Liver (tissue), 9 donors: ENCODE measurements around the gene GABBR2. TPM values are rescaled to one million over a fixed set of nuclear protein-coding genes. Genes with fewer than 3 reads are reported as not detected.

Source experiments
- DNase-seq: peaks from one replicate; pipeline ENCODE4 v3.0.0-alpha.2; 2017; ENCODE audit warnings: low spot score
- H3K27ac ChIP-seq, 2 donors: one replicate each; pipeline ENCODE4 v1.7.0; 2013; ENCODE audit warnings: inconsistent platforms in 2 of 2, low read length in 2 of 2, control low read depth in 1 of 2, low read depth in 1 of 2, mild to moderate bottlenecking in 1 of 2
- H3K27me3 ChIP-seq, 4 donors: one replicate each; pipeline versions ENCODE4 v1.6.1 to v1.7.0; 2013; ENCODE audit warnings: low read length in 3 of 4, inconsistent platforms in 1 of 4, mild to moderate bottlenecking in 1 of 4, moderate library complexity in 1 of 4; ENCODE audit not compliant: control insufficient read depth in 4 of 4, insufficient read depth in 4 of 4
- H3K36me3 ChIP-seq, 4 donors: one replicate each; pipeline versions ENCODE4 v1.6.1 to v1.7.0; 2013; ENCODE audit warnings: low read length in 3 of 4, mild to moderate bottlenecking in 3 of 4, low read depth in 1 of 4, moderate library complexity in 1 of 4; ENCODE audit not compliant: control insufficient read depth in 4 of 4, insufficient read depth in 3 of 4
- H3K4me1 ChIP-seq, 4 donors: one replicate each; pipeline versions ENCODE4 v1.6.1 to v1.7.0; 2013; ENCODE audit warnings: low read length in 3 of 4, mild to moderate bottlenecking in 3 of 4, moderate library complexity in 1 of 4; ENCODE audit not compliant: control insufficient read depth in 4 of 4, insufficient read depth in 4 of 4
- H3K4me3 ChIP-seq, 3 donors: one replicate each; pipeline versions ENCODE4 v1.6.1 to v1.7.0; 2013; ENCODE audit warnings: low read length in 3 of 3, control low read depth in 1 of 3, low read depth in 1 of 3, mild to moderate bottlenecking in 1 of 3
- H3K9ac ChIP-seq, 2 donors: one replicate each; pipeline ENCODE4 v1.7.0; 2013; ENCODE audit warnings: low read length in 2 of 2, mild to moderate bottlenecking in 2 of 2, moderate library complexity in 2 of 2, control low read depth in 1 of 2, low read depth in 1 of 2
- H3K9me3 ChIP-seq, 4 donors: one replicate each; pipeline versions ENCODE4 v1.6.1 to v1.7.0; 2013; ENCODE audit warnings: low read length in 3 of 4; ENCODE audit not compliant: control insufficient read depth in 4 of 4
- FOXA1 ChIP-seq: IDR thresholded peaks from 2 replicates; pipeline ENCODE4 v1.6.1; 2016; ENCODE audit warnings: antibody characterized with exemption
- FOXA2 ChIP-seq: IDR thresholded peaks from 2 replicates; pipeline ENCODE4 v1.6.1; 2016; ENCODE audit warnings: antibody characterized with exemption
- GABPA ChIP-seq, 2 donors: IDR thresholded peaks in 1 of 2; conservative IDR thresholded peaks in 1 of 2; 2 replicates each; pipeline ENCODE4 v1.6.1; 2016; ENCODE audit warnings: antibody characterized with exemption in 2 of 2, mild to moderate bottlenecking in 1 of 2, moderate library complexity in 1 of 2
- HNF4A ChIP-seq, 2 donors: conservative IDR thresholded peaks; 2 replicates each; pipeline ENCODE4 v1.6.1; 2016; ENCODE audit warnings: antibody characterized with exemption in 2 of 2, mild to moderate bottlenecking in 2 of 2
- HNF4G ChIP-seq: IDR thresholded peaks from 2 replicates; pipeline ENCODE4 v1.6.1; 2016; ENCODE audit warnings: antibody characterized with exemption
- JUND ChIP-seq, 2 donors: IDR thresholded peaks; 2 replicates each; pipeline ENCODE4 v1.6.1; 2016; ENCODE audit warnings: antibody characterized with exemption in 2 of 2
- NR2F2 ChIP-seq: IDR thresholded peaks from 2 replicates; pipeline ENCODE4 v1.6.1; 2016; ENCODE audit warnings: antibody characterized with exemption
- RAD21 ChIP-seq, 2 donors: IDR thresholded peaks; 2 replicates each; pipeline ENCODE4 v1.6.1; 2016; ENCODE audit warnings: antibody characterized with exemption in 2 of 2, mild to moderate bottlenecking in 2 of 2
- RXRA ChIP-seq, 2 donors: IDR thresholded peaks; 2 replicates each; pipeline ENCODE4 v1.6.1; 2017 to 2018; ENCODE audit warnings: antibody characterized with exemption in 2 of 2, mild to moderate bottlenecking in 1 of 2
- YY1 ChIP-seq: IDR thresholded peaks from 2 replicates; pipeline ENCODE4 v1.6.1; 2016; ENCODE audit warnings: antibody characterized with exemption, mild to moderate bottlenecking
- WGBS: extraction: QIAGEN DNeasy Blood & Tissue Kit; methylation state at CpG from one replicate; pipeline ENCODE4 v1.1.7; 2013; 5-methylcytosine and 5-hydroxymethylcytosine counted together
- polyA plus RNA-seq, 2 donors: library from polyadenylated mRNA; stranded (reverse) in 1 of 2; unstranded in 1 of 2; fragments of 200-250 nt in 1 of 2; fragments of >200 nt in 1 of 2; fragmentation: Nextera tagmentation in 1 of 2; extraction: Ambion mirVana in 1 of 2; gene quantifications; one replicate each; pipeline versions ENCODE4 v1.2.1 to v1.2.3, GENCODE V29; 2013 to 2015
- total RNA-seq, 2 donors: library from RNA; depleted of rRNA; stranded (reverse); fragments of >200 nt; gene quantifications; one replicate each; pipeline ENCODE4 v1.2.3, GENCODE V29; 2014
- TF ChIP-seq, protein P1 (sequence below): IDR thresholded peaks from 2 replicates; pipeline ENCODE4 v1.6.1; 2016; ENCODE audit warnings: antibody characterized with exemption, mild to moderate bottlenecking
- TF ChIP-seq, protein P2 (sequence below): IDR thresholded peaks from 2 replicates; pipeline ENCODE4 v1.6.1; 2016; ENCODE audit warnings: antibody characterized with exemption
- TF ChIP-seq, protein P3 (sequence below): IDR thresholded peaks from 2 replicates; pipeline ENCODE4 v1.6.1; 2016; ENCODE audit warnings: antibody characterized with exemption
- TF ChIP-seq, protein P4 (sequence below): fragments of 150-350 bp; IDR thresholded peaks from 2 replicates; pipeline ENCODE4 v1.5.1; 2017; ENCODE audit warnings: improper control_type of control experiment, low read depth, low read length; ENCODE audit not compliant: missing input control
- donor health status: healthy.
- donor health status: healthy.
- donor health status: healthy.
- donor health status: healthy.
- donor health status: healthy.

GABBR2 gene
- total and polyA plus RNA-seq, 4 donors, result 0.03 to 0.23 (median 0.08) TPM; not detected in 1

DNA sequence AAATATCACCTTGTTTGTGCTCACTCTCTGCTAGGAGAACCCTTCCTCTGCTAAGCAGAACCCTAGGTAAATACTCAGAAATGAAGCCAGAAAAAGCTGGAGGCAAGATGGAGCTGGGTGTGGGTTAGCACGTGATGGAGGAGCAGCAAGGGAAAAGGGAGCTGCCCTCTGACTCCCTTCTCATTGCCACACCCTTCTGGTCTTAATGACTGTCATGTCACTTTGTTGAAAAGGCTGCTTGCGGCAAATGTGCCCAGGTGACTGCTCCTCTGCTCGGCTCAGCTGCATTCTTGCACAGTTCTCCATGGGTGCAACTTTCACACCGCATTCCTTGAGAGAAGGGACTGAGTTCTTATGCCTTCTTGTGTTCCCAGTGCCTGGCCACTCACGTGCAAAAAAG lies 416.9 kb downstream of the GABBR2 start (continued):
- TF ChIP-seq, protein P1, sequence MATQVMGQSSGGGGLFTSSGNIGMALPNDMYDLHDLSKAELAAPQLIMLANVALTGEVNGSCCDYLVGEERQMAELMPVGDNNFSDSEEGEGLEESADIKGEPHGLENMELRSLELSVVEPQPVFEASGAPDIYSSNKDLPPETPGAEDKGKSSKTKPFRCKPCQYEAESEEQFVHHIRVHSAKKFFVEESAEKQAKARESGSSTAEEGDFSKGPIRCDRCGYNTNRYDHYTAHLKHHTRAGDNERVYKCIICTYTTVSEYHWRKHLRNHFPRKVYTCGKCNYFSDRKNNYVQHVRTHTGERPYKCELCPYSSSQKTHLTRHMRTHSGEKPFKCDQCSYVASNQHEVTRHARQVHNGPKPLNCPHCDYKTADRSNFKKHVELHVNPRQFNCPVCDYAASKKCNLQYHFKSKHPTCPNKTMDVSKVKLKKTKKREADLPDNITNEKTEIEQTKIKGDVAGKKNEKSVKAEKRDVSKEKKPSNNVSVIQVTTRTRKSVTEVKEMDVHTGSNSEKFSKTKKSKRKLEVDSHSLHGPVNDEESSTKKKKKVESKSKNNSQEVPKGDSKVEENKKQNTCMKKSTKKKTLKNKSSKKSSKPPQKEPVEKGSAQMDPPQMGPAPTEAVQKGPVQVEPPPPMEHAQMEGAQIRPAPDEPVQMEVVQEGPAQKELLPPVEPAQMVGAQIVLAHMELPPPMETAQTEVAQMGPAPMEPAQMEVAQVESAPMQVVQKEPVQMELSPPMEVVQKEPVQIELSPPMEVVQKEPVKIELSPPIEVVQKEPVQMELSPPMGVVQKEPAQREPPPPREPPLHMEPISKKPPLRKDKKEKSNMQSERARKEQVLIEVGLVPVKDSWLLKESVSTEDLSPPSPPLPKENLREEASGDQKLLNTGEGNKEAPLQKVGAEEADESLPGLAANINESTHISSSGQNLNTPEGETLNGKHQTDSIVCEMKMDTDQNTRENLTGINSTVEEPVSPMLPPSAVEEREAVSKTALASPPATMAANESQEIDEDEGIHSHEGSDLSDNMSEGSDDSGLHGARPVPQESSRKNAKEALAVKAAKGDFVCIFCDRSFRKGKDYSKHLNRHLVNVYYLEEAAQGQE, result no peak
- TF ChIP-seq HNF4A (conservative IDR thresholded peaks at IDR 0.05), result no peak
- TF ChIP-seq NR2F2, result no peak
- TF ChIP-seq, protein P2, sequence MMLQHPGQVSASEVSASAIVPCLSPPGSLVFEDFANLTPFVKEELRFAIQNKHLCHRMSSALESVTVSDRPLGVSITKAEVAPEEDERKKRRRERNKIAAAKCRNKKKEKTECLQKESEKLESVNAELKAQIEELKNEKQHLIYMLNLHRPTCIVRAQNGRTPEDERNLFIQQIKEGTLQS, result no peak
- TF ChIP-seq HNF4G, result no peak
- TF ChIP-seq FOXA1, result no peak

DNA sequence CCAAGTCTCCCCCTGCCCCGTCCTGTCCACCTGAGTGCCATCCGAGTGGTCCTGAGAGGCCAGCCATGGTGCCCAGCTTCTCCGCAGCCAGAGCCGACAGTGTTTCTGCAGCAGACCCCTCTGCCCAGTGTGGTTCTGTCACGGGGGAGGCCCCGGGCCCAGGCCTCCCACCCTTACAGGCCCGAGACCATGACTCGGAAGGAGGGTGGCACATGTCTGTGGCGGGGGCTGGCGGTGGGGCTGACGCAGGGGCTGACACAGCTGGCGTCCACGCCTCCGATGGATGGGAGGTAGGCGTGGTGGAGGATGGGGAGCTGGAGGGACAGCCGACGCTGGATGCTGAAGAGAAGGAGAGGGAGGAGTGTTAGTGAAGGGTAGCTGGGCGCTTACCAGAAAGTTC lies 418.3 kb downstream of the GABBR2 start:
- TF ChIP-seq, protein P3, sequence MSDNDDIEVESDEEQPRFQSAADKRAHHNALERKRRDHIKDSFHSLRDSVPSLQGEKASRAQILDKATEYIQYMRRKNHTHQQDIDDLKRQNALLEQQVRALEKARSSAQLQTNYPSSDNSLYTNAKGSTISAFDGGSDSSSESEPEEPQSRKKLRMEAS, result no peak
- 94% methylated on average over 18 of the region's 18 CpGs for WGBS
- H3K36me3 ChIP-seq, result no peaks in the 10 kb centered on the region
- H3K9ac ChIP-seq, result no peak overlapping the region
- no peaks in the 10 kb centered on the region for H3K4me1 ChIP-seq
- H3K27me3 ChIP-seq, result peaks cover 0 to 2% (median 0%) of the 10 kb centered on the region in 4 donors
- DNase-seq, result no peak
- no peak overlapping the region for H3K4me3 ChIP-seq
- H3K9me3 ChIP-seq, result no peaks in the 10 kb centered on the region
- H3K27ac ChIP-seq, result no peak overlapping the region

DNA sequence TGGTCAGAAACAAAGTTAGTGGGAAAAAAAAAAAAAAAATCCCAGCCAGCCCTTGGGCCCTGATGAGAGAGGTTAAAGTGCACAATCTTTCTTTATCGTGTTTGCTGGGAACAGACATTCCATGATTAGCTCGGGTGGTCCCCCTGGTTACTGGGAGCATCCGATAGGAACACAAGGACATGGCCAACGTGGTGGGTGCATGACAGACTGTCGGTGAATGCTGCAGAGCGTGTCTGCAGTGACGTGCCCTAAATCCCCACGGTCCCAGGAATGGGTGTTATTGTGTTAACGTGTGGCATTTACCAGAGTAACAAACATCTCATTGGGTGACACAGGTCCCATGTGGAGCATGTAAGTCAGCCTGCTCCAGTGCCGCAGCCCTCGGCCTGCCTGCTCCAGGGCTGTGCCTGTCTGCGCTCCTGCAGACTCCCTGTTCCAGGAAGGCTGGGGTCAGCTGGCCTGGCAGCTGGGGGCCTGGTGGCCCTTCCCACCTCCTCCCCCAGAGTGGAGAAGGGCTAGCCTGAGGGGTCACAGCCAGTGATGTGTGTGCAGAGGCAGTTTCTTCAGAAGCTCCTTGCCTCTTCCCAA lies 419.0 kb downstream of the GABBR2 start:
- H3K27me3 ChIP-seq, result peaks cover 0 to 2% (median 0%) of the 10 kb centered on the region in 4 donors

More for the DNA sequence above, 419.0 kb downstream of the GABBR2 start:
- Histone ChIP-seq H3K9me3 (no peaks in the 10 kb centered on the region), H3K27ac (no peak overlapping the region), H3K9ac (no peak overlapping the region), H3K4me3 (no peak overlapping the region), H3K4me1 (no peaks in the 10 kb centered on the region), H3K36me3 (no peaks in the 10 kb centered on the region)
- WGBS, result 87% methylated on average over 12 of the region's 12 CpGs
- TF ChIP-seq HNF4G (no peak), HNF4A (conservative IDR thresholded peaks at IDR 0.05) (no peak), GABPA (IDR thresholded peaks at IDR 0.05 in 1 of 2, conservative IDR thresholded peaks at IDR 0.05 in 1 of 2) (no peak), JUND (IDR thresholded peaks at IDR 0.05) (no peak), RXRA (IDR thresholded peaks at IDR 0.05) (no peak), FOXA1 (no peak), RAD21 (IDR thresholded peaks at IDR 0.05) (no peak), FOXA2 (no peak), YY1 (no peak)
- TF ChIP-seq, protein P3, result no peak
- TF ChIP-seq, protein P4, sequence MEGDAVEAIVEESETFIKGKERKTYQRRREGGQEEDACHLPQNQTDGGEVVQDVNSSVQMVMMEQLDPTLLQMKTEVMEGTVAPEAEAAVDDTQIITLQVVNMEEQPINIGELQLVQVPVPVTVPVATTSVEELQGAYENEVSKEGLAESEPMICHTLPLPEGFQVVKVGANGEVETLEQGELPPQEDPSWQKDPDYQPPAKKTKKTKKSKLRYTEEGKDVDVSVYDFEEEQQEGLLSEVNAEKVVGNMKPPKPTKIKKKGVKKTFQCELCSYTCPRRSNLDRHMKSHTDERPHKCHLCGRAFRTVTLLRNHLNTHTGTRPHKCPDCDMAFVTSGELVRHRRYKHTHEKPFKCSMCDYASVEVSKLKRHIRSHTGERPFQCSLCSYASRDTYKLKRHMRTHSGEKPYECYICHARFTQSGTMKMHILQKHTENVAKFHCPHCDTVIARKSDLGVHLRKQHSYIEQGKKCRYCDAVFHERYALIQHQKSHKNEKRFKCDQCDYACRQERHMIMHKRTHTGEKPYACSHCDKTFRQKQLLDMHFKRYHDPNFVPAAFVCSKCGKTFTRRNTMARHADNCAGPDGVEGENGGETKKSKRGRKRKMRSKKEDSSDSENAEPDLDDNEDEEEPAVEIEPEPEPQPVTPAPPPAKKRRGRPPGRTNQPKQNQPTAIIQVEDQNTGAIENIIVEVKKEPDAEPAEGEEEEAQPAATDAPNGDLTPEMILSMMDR, result no peak
- no peak for DNase-seq
